Endothelial cell of umbilical vein (primary cell): ENCODE measurements around the gene SPECC1L. TPM values are rescaled to one million over a fixed set of nuclear protein-coding genes. Genes with fewer than 3 reads are reported as not detected.

Experiments
- BruUV-seq: library from RNA; stranded (reverse); fragments of 400-500 nt; replicated peaks from 2 replicates; lab custom pipeline; 2021; lab: Mats Ljungman, UMichigan
- CTCF ChIA-PET: fragments of 300-600, 350-600 bp; sonication (Branson Sonifier 250); formaldehyde crosslinking; loops from one replicate; lab custom pipeline; 2021; ENCODE audit warnings: antibody characterized with exemption, inconsistent platforms; lab: Charles Lee
- POLR2A ChIA-PET: fragments of 300-600, 350-600 bp; sonication (Branson Sonifier 250); formaldehyde crosslinking; loops from one replicate; lab custom pipeline; 2021; ENCODE audit warnings: antibody characterized with exemption, inconsistent platforms; lab: Charles Lee
- DNase-seq: peaks from one replicate; pipeline ENCODE4 v3.0.0-alpha.2; 2011; ENCODE audit warnings: low read depth, low spot score
- FAIRE-seq: peaks from 2 replicates; lab custom pipeline; 2011; peaks lifted over from hg19 to GRCh38; lab: Jason Lieb, UNC
- H2AFZ ChIP-seq: 2 replicates; pipeline ENCODE4 v1.6.0; 2012; ENCODE audit warnings: low read depth, low read length, control low read depth, inconsistent platforms
- H3K27ac ChIP-seq: 2 replicates; pipeline ENCODE4 v1.5.1; 2011; ENCODE audit warnings: low read depth, mild to moderate bottlenecking, control low read depth, low read length, moderate library complexity; ENCODE audit not compliant: insufficient read depth
- H3K27me3 ChIP-seq, 2 experiments: 2 replicates each; pipeline versions ENCODE4 v1.6.0 to v1.6.1; 2011; ENCODE audit warnings: low read length in 2 of 2, mixed read lengths in 1 of 2; ENCODE audit not compliant: control insufficient read depth in 2 of 2, insufficient read depth in 2 of 2
- H3K36me3 ChIP-seq, 2 experiments: 2 replicates in 1 of 2; 3 replicates in 1 of 2; pipeline ENCODE4 v1.5.1; 2011; ENCODE audit warnings: low read length in 2 of 2, mild to moderate bottlenecking in 1 of 2, moderate library complexity in 1 of 2; ENCODE audit not compliant: control insufficient read depth in 2 of 2, insufficient read depth in 2 of 2; ENCODE audit errors: extremely low read depth in 1 of 2
- H3K4me1 ChIP-seq: 3 replicates; pipeline ENCODE4 v1.5.1; 2011; ENCODE audit warnings: mild to moderate bottlenecking, low read length; ENCODE audit not compliant: control insufficient read depth, insufficient read depth; ENCODE audit errors: extremely low read depth
- H3K4me2 ChIP-seq: 2 replicates; pipeline ENCODE4 v1.6.1; 2011; ENCODE audit warnings: low read length, control low read depth, mixed read lengths; ENCODE audit not compliant: insufficient read depth
- H3K4me3 ChIP-seq, 3 experiments: fragments of 200-600 bp in 1 of 3; sonication (generic), shearing (Covaris generic) in 1 of 3; replicated peaks in 1 of 3; 2 replicates each; pipeline ENCODE4 v1.5.1; 2011 to 2016; ENCODE audit warnings: control low read depth in 3 of 3, low read length in 3 of 3, mild to moderate bottlenecking in 2 of 3, inconsistent platforms in 1 of 3, low read depth in 1 of 3, moderate library complexity in 1 of 3; ENCODE audit not compliant: insufficient read depth in 1 of 3
- H3K79me2 ChIP-seq: 2 replicates; pipeline ENCODE4 v1.6.0; 2012; ENCODE audit warnings: low read length, inconsistent platforms; ENCODE audit not compliant: control insufficient read depth, insufficient read depth
- H3K9ac ChIP-seq: replicated peaks from 2 replicates; pipeline ENCODE3; 2011; ENCODE audit warnings: low read length, control low read depth; ENCODE audit not compliant: insufficient read depth; ENCODE audit errors: extremely low read depth
- H3K9me1 ChIP-seq: replicated peaks from 3 replicates; pipeline ENCODE4 v1.6.0; 2011; ENCODE audit warnings: mild to moderate bottlenecking, low read length; ENCODE audit not compliant: control insufficient read depth, insufficient read depth; ENCODE audit errors: extremely low read depth
- H3K9me3 ChIP-seq: replicated peaks from 2 replicates; pipeline ENCODE4 v1.5.1; 2012; ENCODE audit warnings: low read length, inconsistent platforms; ENCODE audit not compliant: control insufficient read depth, insufficient read depth
- H4K20me1 ChIP-seq: replicated peaks from 2 replicates; pipeline ENCODE3; 2011; ENCODE audit warnings: mild to moderate bottlenecking, low read length; ENCODE audit not compliant: control insufficient read depth, insufficient read depth; ENCODE audit errors: extremely low read depth
- EZH2 ChIP-seq: IDR thresholded peaks from 2 replicates; pipeline ENCODE4 v1.6.1; 2012; ENCODE audit warnings: borderline replicate concordance, low read depth, mild to moderate bottlenecking, moderate library complexity, low read length, inconsistent platforms; ENCODE audit not compliant: severe bottlenecking
- FOS ChIP-seq: IDR thresholded peaks from 2 replicates; pipeline ENCODE4 v1.6.1; 2011; ENCODE audit warnings: mild to moderate bottlenecking, low read length, moderate library complexity, borderline replicate concordance; ENCODE audit not compliant: insufficient read depth
- GATA2 ChIP-seq: IDR thresholded peaks from 2 replicates; pipeline ENCODE4 v1.7.0; 2011; ENCODE audit warnings: low read depth, mild to moderate bottlenecking, moderate library complexity, mixed read lengths, low read length; ENCODE audit not compliant: insufficient read length, insufficient read depth
- JUN ChIP-seq: IDR thresholded peaks from 2 replicates; pipeline ENCODE4 v1.6.1; 2011; ENCODE audit warnings: borderline replicate concordance, low read depth; ENCODE audit not compliant: insufficient read length, insufficient read depth
- MYC ChIP-seq: IDR thresholded peaks from one replicate; pipeline ENCODE4 v1.6.1; 2011; ENCODE audit warnings: mild to moderate bottlenecking, low read depth, low read length
- POLR2A ChIP-seq: IDR thresholded peaks from 2 replicates; pipeline ENCODE4 v1.6.1; 2012; ENCODE audit warnings: low read depth, mild to moderate bottlenecking, control low read depth, low read length
- POLR2AphosphoS5 ChIP-seq: IDR thresholded peaks from 2 replicates; pipeline ENCODE4 v1.6.1; 2012; ENCODE audit warnings: low read depth, mild to moderate bottlenecking, control low read depth, low read length, moderate library complexity; ENCODE audit not compliant: insufficient read depth
- dilution Hi-C: fragments of 300-500 bp; cut with MboI; formaldehyde crosslinking; loops from one replicate; pipeline ENCODE4 v1.15.0; 2019; ENCODE audit warnings: low sequenced_read_pairs; ENCODE audit not compliant: extremely low pct_ligation_motif_present
- intact Hi-C: fragments of 100-400 bp; cut with micrococcal nuclease; formaldehyde crosslinking; loops from one replicate; pipeline ENCODE4 v1.10.0; 2022
- polyA plus RNA-seq, 4 experiments: library from polyadenylated mRNA; depleted of rRNA in 3 of 4; stranded (reverse) in 3 of 4; unstranded in 1 of 4; fragments of >200 nt; gene quantifications; 2 replicates each; pipeline versions ENCODE4 v1.2.1 to v1.2.3, GENCODE V29; 2011 to 2012; ENCODE audit warnings: missing spikeins in 1 of 4
- total RNA-seq: library from RNA; stranded (reverse); gene quantifications from 2 replicates; pipeline ENCODE4 v1.2.3, GENCODE V29; 2021
- TF ChIP-seq, protein P1 (sequence below): IDR thresholded peaks from 2 replicates; pipeline ENCODE4 v1.6.1; 2011; ENCODE audit not compliant: insufficient read depth, insufficient read length
- TF ChIP-seq, protein P2 (sequence below), 2 donors: IDR thresholded peaks; 1 replicate in 1 of 2; 2 replicates in 1 of 2; pipeline ENCODE4 v1.5.1; 2011; ENCODE audit warnings: low read length in 2 of 2, mild to moderate bottlenecking in 2 of 2, moderate library complexity in 2 of 2, control low read depth in 1 of 2, inconsistent platforms in 1 of 2, low read depth in 1 of 2; ENCODE audit not compliant: insufficient read depth in 1 of 2; ENCODE audit errors: extremely low read depth in 1 of 2

Gene SPECC1L
- total and polyA plus RNA-seq, 2 donors (not counting 3 experiments of a cell fraction or from before 2014, with no cell fraction given) = 22.8 to 79.3 TPM

- no peak for TF ChIP-seq POLR2A
- TF ChIP-seq, protein P1, sequence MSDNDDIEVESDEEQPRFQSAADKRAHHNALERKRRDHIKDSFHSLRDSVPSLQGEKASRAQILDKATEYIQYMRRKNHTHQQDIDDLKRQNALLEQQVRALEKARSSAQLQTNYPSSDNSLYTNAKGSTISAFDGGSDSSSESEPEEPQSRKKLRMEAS = no peak
- intact Hi-C loops (no loop called here), dilution Hi-C loops (no loop called here)
- Histone ChIP-seq H2AFZ (no peak overlapping the region), H3K9me1 (no peaks in the 10 kb centered on the region), H3K27ac (no peak overlapping the region), H3K4me3 (no peak overlapping the region), H3K27me3 (no peaks in the 10 kb centered on the region), H3K4me1 (no peaks in the 10 kb centered on the region), H3K9me3 (no peaks in the 10 kb centered on the region), H3K4me2 (no peak overlapping the region), H3K9ac (no peak overlapping the region), H3K79me2 (no peaks in the 10 kb centered on the region), H3K36me3 (peaks cover 20 to 26% of the 10 kb centered on the region in 2 experiments), H4K20me1 (no peaks in the 10 kb centered on the region)
- FAIRE-seq = no peak
- no TSS peak for BruUV-seq
- ChIA-PET POLR2A (no interaction called here), CTCF (interaction anchor here (1.2 kb wide), 1 partner anchor 19 kb away, joined by 3 read pairs; no protein-coding TSS in a partner anchor)
- no peak for DNase-seq
These were observed 80.0 kb downstream of the SPECC1L start for GRCh38 chr22:24350627-24351026.

GRCh38 chr22:24353121-24353520, 82.5 kb downstream of the SPECC1L start:
- FAIRE-seq = no peak
- TF ChIP-seq POLR2AphosphoS5 = no peak
- no peak for TF ChIP-seq POLR2A
- TF ChIP-seq EZH2 = no peak
- TF ChIP-seq, protein P2, sequence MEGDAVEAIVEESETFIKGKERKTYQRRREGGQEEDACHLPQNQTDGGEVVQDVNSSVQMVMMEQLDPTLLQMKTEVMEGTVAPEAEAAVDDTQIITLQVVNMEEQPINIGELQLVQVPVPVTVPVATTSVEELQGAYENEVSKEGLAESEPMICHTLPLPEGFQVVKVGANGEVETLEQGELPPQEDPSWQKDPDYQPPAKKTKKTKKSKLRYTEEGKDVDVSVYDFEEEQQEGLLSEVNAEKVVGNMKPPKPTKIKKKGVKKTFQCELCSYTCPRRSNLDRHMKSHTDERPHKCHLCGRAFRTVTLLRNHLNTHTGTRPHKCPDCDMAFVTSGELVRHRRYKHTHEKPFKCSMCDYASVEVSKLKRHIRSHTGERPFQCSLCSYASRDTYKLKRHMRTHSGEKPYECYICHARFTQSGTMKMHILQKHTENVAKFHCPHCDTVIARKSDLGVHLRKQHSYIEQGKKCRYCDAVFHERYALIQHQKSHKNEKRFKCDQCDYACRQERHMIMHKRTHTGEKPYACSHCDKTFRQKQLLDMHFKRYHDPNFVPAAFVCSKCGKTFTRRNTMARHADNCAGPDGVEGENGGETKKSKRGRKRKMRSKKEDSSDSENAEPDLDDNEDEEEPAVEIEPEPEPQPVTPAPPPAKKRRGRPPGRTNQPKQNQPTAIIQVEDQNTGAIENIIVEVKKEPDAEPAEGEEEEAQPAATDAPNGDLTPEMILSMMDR (IDR thresholded peaks at IDR 0.05; ENCODE audit: extremely low read depth in 1 of 2, insufficient read depth in 1 of 2, low read depth in 1 of 2, low read length in 2 of 2) = no peak
- TF ChIP-seq, protein P1 = no peak
- TF ChIP-seq GATA2 = no peak
- no peak for TF ChIP-seq FOS
- no peak for TF ChIP-seq MYC
- no peak for TF ChIP-seq JUN
- dilution Hi-C loops = no loop called here
- ChIA-PET CTCF (interaction anchor here (1.4 kb wide), 1 partner anchor 150 kb away, joined by 6 read pairs; no protein-coding TSS in a partner anchor), POLR2A (interaction anchor here (0.7 kb wide), 1 partner anchor 123 kb away, joined by 3 read pairs; no protein-coding TSS in a partner anchor)
- H3K79me2 ChIP-seq = no peaks in the 10 kb centered on the region
- H3K9me1 ChIP-seq = no peaks in the 10 kb centered on the region
- H4K20me1 ChIP-seq = no peaks in the 10 kb centered on the region
- no peak overlapping the region for H3K9ac ChIP-seq
- H3K27me3 ChIP-seq = no peaks in the 10 kb centered on the region
- intact Hi-C loops = no loop called here
- H3K4me1 ChIP-seq = no peaks in the 10 kb centered on the region
- no peak overlapping the region for H3K4me2 ChIP-seq
- no TSS peak for BruUV-seq
- H3K4me3 ChIP-seq = no peak overlapping the region
- no peak overlapping the region for H3K27ac ChIP-seq
- H3K9me3 ChIP-seq = no peaks in the 10 kb centered on the region
- no peak overlapping the region for H2AFZ ChIP-seq
- no peak for DNase-seq
- peaks cover 18 to 22% of the 10 kb centered on the region in 2 experiments for H3K36me3 ChIP-seq
